Peyer's patch (tissue), 4 donors: ENCODE measurements around the gene EOLA1.

Experiments
- CTCF ChIP-seq, 6 experiments: fragments of 450-650 bp in 4 of 6; fragments of 200-600 bp in 2 of 6; sonication (generic) in 1 of 6; IDR thresholded peaks; one replicate each; pipeline ENCODE4 v1.5.1; 2017 to 2019; ENCODE audit warnings: antibody characterized with exemption in 6 of 6, mild to moderate bottlenecking in 3 of 6, moderate library complexity in 1 of 6
- POLR2A ChIP-seq, 2 donors: fragments of 450-650 bp; IDR thresholded peaks; one replicate each; pipeline ENCODE4 v1.5.1; 2017; ENCODE audit warnings: antibody characterized with exemption in 2 of 2, mild to moderate bottlenecking in 2 of 2, moderate library complexity in 2 of 2

DNA sequence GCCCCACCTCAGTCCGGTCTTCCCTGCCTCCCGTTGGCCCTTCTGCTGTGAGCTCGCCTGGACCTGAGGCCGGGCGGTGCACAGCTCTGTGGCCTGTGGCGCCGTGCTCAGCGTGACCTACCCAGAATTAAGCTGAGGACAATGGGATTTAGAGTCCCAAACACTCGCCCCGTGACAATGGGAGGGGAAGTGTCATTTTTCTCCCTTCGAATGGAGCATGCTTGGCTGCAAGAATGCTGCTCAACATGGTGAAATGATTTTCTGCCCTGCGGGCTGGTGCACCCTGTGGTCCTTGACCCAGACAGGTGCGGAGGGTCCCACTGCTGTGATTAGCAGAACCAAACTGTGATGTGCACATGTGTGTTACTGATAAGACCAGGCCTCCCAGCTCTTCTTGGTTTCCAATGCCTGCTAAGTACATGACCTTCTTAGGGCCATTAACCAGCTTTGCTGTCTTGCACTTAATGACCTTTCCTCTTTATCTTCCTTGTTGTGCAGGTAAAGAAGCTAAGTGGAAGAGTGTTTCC, 772 bp downstream of the EOLA1 start:
- TF ChIP-seq CTCF (IDR thresholded peaks at IDR 0.05) (no peak), POLR2A (IDR thresholded peaks at IDR 0.05) (no peak)
